Right cardiac atrium (tissue), 5 donors: ENCODE data around the gene EXOC4. TPM values are rescaled to one million over a fixed set of nuclear protein-coding genes. Genes with fewer than 3 reads are reported as not detected.

Source experiments
- ATAC-seq, 2 donors: fragments of 200-7000 bp; cut with Tn5 transposase; one replicate each; pipeline versions ENCODE4 v1.8.0 to v1.9.1; 2020; ENCODE audit warnings: moderate library complexity in 2 of 2, mild to moderate bottlenecking in 1 of 2
- DNase-seq, 3 donors: peaks; one replicate each; pipeline ENCODE4 v3.0.0-alpha.2; 2020
- H3K27ac ChIP-seq: one replicate; pipeline ENCODE4 v1.5.1; 2013; ENCODE audit warnings: mild to moderate bottlenecking, low read length, control low read depth, moderate library complexity
- H3K27me3 ChIP-seq: one replicate; pipeline ENCODE4 v1.6.1; 2013; ENCODE audit not compliant: control insufficient read depth, insufficient read depth
- H3K4me1 ChIP-seq: one replicate; pipeline ENCODE4 v1.6.1; 2013; ENCODE audit warnings: low read length; ENCODE audit not compliant: control insufficient read depth, insufficient read depth
- H3K4me3 ChIP-seq: one replicate; pipeline ENCODE4 v1.5.1; 2013; ENCODE audit warnings: low read length, control low read depth
- H3K9me3 ChIP-seq: one replicate; pipeline ENCODE4 v1.6.1; 2013; ENCODE audit warnings: low read length; ENCODE audit not compliant: control insufficient read depth
- WGBS: extraction: QIAGEN DNeasy Blood & Tissue Kit; methylation state at CpG from one replicate; pipeline ENCODE4 v1.1.7; 2013; 5-methylcytosine and 5-hydroxymethylcytosine counted together
- intact Hi-C, 4 donors: fragments of 100-400 bp; cut with DNase I; formaldehyde crosslinking; loops; one replicate each; pipeline versions ENCODE4 v1.11.0 to v1.14.0; 2022 to 2023
- polyA plus RNA-seq: library from polyadenylated mRNA; stranded (reverse); fragments of 200-250 nt; gene quantifications from one replicate; pipeline ENCODE4 v1.2.3, GENCODE V29; 2013
- total RNA-seq, 4 donors: library from RNA; stranded (reverse); fragmentation: NEBNext Ultra II Directional; extraction: Animal tissue kit (Norgen Biotek cat#: 25700); gene quantifications; one replicate each; pipeline ENCODE4 v1.2.1, GENCODE V29; 2021
- donor health status: healthy with polysubstance abuse.
- donor health status: DM: no; HTN: yes; CAD: no.
- donor health status: DM: no; HTN: no; CAD: no.
- donor health status: DM: no; HTN: yes; CAD: no; lungs with severe emphysema.
- donor health status: DM: yes; HTN: yes; CAD: no.

The EXOC4 gene
- total and polyA plus RNA-seq, 5 donors: 11.9 to 45.9 (median 39.7) TPM

DNA sequence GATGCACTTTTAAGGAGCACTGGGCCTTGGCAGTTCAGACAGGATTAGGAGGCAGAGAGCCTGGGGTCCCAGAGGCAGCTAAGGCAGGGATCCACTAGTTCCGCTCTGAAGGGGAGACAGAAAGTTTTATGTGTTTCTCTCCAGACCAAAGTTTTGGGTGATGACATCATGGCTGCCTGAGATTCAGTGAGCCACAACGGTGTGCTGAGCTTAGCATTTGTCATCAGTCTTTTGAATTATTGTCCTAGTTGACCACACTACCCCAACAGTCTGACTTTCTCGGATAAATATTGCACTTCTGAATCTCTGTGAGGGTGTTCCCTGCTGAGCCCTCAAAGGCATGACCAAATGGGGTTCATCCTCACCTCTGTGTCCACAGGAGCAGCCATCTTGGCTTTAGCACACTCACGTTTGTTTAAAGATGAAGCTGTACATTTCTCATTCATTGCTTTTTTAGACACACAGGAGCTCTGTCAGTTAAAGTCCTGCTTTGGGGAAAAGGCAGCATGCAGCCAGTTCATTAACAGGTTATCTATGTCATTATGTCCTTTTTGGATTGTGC, 576.5 kb downstream of the EXOC4 start:
- ATAC-seq: no peak
- intact Hi-C loops: no loop called here

GRCh38 chr7:133830081-133830480, 577.2 kb downstream of the EXOC4 start:
- no peak for ATAC-seq
- H3K27me3 ChIP-seq: no peaks in the 10 kb centered on the region
- no peak overlapping the region for H3K27ac ChIP-seq
- 85% methylated on average over 6 of the region's 6 CpGs for WGBS
- no peak for DNase-seq
- intact Hi-C loops: no loop called here
- no peak overlapping the region for H3K4me3 ChIP-seq
- no peaks in the 10 kb centered on the region for H3K4me1 ChIP-seq
- H3K9me3 ChIP-seq: no peaks in the 10 kb centered on the region

More for the DNA sequence above, 576.5 kb downstream of the EXOC4 start:
- Histone ChIP-seq H3K9me3 (no peaks in the 10 kb centered on the region), H3K27me3 (no peaks in the 10 kb centered on the region), H3K4me3 (no peak overlapping the region), H3K4me1 (no peaks in the 10 kb centered on the region), H3K27ac (no peak overlapping the region)
- DNase-seq: no peak
- WGBS: 91% methylated on average over 4 of the region's 4 CpGs

GRCh38 chr7:133836666-133837065, 583.8 kb downstream of the EXOC4 start:
- no peaks in the 10 kb centered on the region for H3K4me1 ChIP-seq

DNA sequence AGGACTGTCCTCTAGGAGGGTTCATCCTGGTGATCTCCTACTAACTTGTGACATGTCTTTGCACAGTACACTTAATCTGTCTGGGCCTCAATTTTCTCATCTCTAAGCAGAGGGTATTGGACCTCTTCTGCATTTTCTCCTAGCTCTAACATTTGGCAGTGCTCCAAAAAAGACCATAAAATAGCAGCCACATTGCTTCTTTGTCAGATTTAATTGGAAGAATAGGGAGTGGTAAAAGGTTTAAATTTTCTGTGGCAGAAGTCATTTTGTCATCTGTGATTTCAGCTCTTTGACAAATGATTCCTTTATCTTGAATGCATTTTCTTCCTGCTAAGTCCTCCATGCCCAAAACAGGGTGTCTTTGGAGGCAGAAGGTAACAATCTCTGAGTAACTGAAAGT, 584.3 kb downstream of the EXOC4 start:
- Histone ChIP-seq H3K27me3 (no peaks in the 10 kb centered on the region), H3K27ac (no peak overlapping the region), H3K9me3 (no peaks in the 10 kb centered on the region), H3K4me3 (no peak overlapping the region), H3K4me1 (no peaks in the 10 kb centered on the region)
- no peak for DNase-seq
- ATAC-seq: no peak
- intact Hi-C loops: no loop called here

More at GRCh38 chr7:133836666-133837065, 583.8 kb downstream of the EXOC4 start:
- no peak for ATAC-seq
- Histone ChIP-seq H3K9me3 (no peaks in the 10 kb centered on the region), H3K27ac (no peak overlapping the region), H3K27me3 (no peaks in the 10 kb centered on the region), H3K4me3 (no peak overlapping the region)
- intact Hi-C loops: no loop called here
- no peak for DNase-seq
- WGBS: 78% methylated on average over 3 of the region's 3 CpGs

- no peaks in the 10 kb centered on the region for H3K9me3 ChIP-seq
- no peak overlapping the region for H3K4me3 ChIP-seq
- intact Hi-C loops: no loop called here
- DNase-seq: no peak
- no peak overlapping the region for H3K27ac ChIP-seq
- ATAC-seq: no peak
- no peaks in the 10 kb centered on the region for H3K27me3 ChIP-seq
- H3K4me1 ChIP-seq: no peaks in the 10 kb centered on the region
- WGBS: 81% methylated on average over 3 of the region's 3 CpGs
Observed at GRCh38 chr7:133839121-133839520, 586.2 kb downstream of the EXOC4 start.

- no peak for ATAC-seq
- WGBS: 62% methylated on average over 2 of the region's 2 CpGs
- H3K4me3 ChIP-seq: no peak overlapping the region
- no peaks in the 10 kb centered on the region for H3K9me3 ChIP-seq
- H3K27ac ChIP-seq: no peak overlapping the region
- intact Hi-C loops: no loop called here
- peaks cover 3% of the 10 kb centered on the region for H3K4me1 ChIP-seq
- DNase-seq: no peak
- no peaks in the 10 kb centered on the region for H3K27me3 ChIP-seq
Observed at GRCh38 chr7:133843341-133843740, 590.5 kb downstream of the EXOC4 start.

- peaks cover 3% of the 10 kb centered on the region for H3K4me1 ChIP-seq
- no peak overlapping the region for H3K27ac ChIP-seq
- intact Hi-C loops: no loop called here
- no peak overlapping the region for H3K4me3 ChIP-seq
- ATAC-seq: no peak
- H3K27me3 ChIP-seq: no peaks in the 10 kb centered on the region
- DNase-seq: no peak
- no peaks in the 10 kb centered on the region for H3K9me3 ChIP-seq
Observed at GRCh38 chr7:133845005-133845404, 592.1 kb downstream of the EXOC4 start.

- DNase-seq (no peak), ATAC-seq (no peak)
- no peaks in the 10 kb centered on the region for H3K27me3 ChIP-seq
- intact Hi-C loops: no loop called here
- no peak overlapping the region for H3K27ac ChIP-seq
- H3K4me3 ChIP-seq: no peak overlapping the region
- no peaks in the 10 kb centered on the region for H3K9me3 ChIP-seq
- peaks cover 5% of the 10 kb centered on the region for H3K4me1 ChIP-seq
- 92% methylated on average over 8 of the region's 8 CpGs for WGBS
Observed at GRCh38 chr7:133846203-133846945, 593.5 kb downstream of the EXOC4 start.

DNA sequence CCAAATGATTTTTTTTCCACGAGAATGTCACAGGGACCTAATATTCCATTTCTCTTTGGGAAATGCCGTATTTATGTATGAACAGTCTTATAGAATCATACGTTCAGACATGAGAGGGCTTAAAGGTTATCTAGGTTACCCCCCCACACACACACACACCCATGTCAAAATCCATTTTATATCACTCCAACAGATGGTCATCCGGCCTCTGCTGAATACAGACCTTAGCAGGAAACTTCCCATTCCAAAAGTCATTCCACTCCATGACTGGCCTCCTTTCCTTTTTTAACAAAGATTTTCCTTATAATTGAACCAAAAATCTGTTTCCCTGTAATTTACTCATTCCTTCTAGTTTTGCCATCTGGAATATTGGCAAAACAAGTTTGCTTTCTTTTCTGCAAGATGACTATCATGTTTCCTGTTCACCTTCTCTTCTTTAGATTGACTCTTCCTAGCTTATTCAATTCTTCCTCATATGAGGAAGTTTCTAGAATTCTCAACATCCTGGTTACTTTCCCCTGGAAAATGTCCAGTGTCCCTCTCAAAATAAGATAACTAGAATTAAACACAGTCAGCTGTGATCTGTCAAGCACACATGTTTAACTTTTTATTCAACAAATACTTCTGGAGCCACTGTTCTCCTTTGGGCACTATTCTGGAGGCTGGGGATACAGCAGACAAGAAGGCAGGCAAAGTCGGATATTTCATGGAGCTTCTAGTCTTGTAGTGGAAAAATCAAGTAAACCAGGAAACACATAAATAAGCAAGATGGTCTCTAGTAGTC, 597.8 kb downstream of the EXOC4 start:
- no peak overlapping the region for H3K27ac ChIP-seq
- intact Hi-C loops: no loop called here
- no peaks in the 10 kb centered on the region for H3K9me3 ChIP-seq
- ATAC-seq (no peak), DNase-seq (no peak)
- peaks cover 4% of the 10 kb centered on the region for H3K4me1 ChIP-seq
- no peaks in the 10 kb centered on the region for H3K27me3 ChIP-seq
- no peak overlapping the region for H3K4me3 ChIP-seq
- WGBS: 59% methylated on average over 5 of the region's 5 CpGs

- H3K27me3 ChIP-seq: no peaks in the 10 kb centered on the region
- H3K4me3 ChIP-seq: no peak overlapping the region
- H3K4me1 ChIP-seq: peaks cover 4% of the 10 kb centered on the region
- H3K27ac ChIP-seq: no peak overlapping the region
- ATAC-seq (no peak), DNase-seq (no peak)
- WGBS: 97% methylated on average over 2 of the region's 2 CpGs
- intact Hi-C loops: no loop called here
- H3K9me3 ChIP-seq: no peaks in the 10 kb centered on the region
Observed at GRCh38 chr7:133851411-133851810, 598.5 kb downstream of the EXOC4 start.

DNA sequence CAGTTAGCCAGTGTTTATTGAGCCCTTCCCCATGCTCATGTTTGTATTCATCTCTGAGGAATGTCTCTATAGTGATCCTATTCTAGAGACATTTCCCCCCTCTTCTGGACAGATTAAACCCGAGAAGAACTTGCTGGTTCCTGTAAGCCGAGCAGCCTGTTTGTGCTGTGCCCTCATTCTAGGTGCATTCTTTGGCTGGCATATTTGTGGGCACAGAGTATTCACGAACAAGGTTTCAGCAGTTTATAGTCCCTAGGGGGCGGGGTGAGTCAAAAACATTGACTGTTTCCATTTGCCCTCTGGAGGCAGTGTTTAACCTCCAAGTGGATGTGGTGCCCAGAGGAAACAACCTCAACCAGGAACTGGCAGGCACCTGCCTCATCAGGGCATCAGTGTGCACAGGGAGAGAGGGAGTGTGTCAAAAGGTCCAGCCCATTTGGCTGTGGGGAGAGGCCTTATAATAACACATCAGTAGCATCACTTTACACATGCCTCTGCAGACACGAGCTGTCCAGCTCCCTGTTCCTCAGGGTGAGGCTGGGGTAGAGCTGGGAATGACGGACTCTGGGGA, 600.9 kb downstream of the EXOC4 start:
- H3K4me3 ChIP-seq: no peak overlapping the region
- no peaks in the 10 kb centered on the region for H3K27me3 ChIP-seq
- peaks cover 4% of the 10 kb centered on the region for H3K4me1 ChIP-seq
- H3K9me3 ChIP-seq: no peaks in the 10 kb centered on the region
- peak in 1 of 2 donors; percentile 45 for ATAC-seq
- no peak overlapping the region for H3K27ac ChIP-seq
- DNase-seq: no peak
- intact Hi-C loops: no loop called here
- 80% methylated on average over 6 of the region's 6 CpGs for WGBS
